Neutrophil (primary cell): ENCODE data around the gene PPP4R3C.
"Not testable (repeated sequence)": the region's sequence is repeated elsewhere in the genome, so short reads cannot be mapped to it uniquely, and the experiment has no call there.

ENCODE experiments used
- H3K27ac ChIP-seq: fragments of 200-600 bp; sonication (generic); 2 replicates; pipeline ENCODE4 v1.5.1; 2016; ENCODE audit warnings: mild to moderate bottlenecking, moderate library complexity
- H3K27me3 ChIP-seq: fragments of 200-600 bp; sonication (generic); 2 replicates; pipeline ENCODE4 v1.6.0; 2016; ENCODE audit warnings: mild to moderate bottlenecking
- H3K36me3 ChIP-seq: fragments of 200-600 bp; sonication (generic); 2 replicates; pipeline ENCODE4 v1.5.1; 2017
- H3K4me1 ChIP-seq, 2 experiments: fragments of 200-600 bp in 1 of 2; sonication (generic) in 1 of 2; 1 replicate in 1 of 2; 2 replicates in 1 of 2; pipeline versions ENCODE4 v1.5.1 to v1.6.1; 2013 to 2016; ENCODE audit warnings: low read depth in 1 of 2, low read length in 1 of 2, mild to moderate bottlenecking in 1 of 2, moderate library complexity in 1 of 2; ENCODE audit not compliant: control insufficient read depth in 1 of 2, insufficient read depth in 1 of 2
- H3K4me3 ChIP-seq, 2 experiments: fragments of 200-600 bp in 1 of 2; sonication (generic) in 1 of 2; 1 replicate in 1 of 2; 2 replicates in 1 of 2; pipeline ENCODE4 v1.5.1; 2013 to 2016; ENCODE audit warnings: low read depth in 1 of 2, low read length in 1 of 2, mild to moderate bottlenecking in 1 of 2, moderate library complexity in 1 of 2
- H3K9me3 ChIP-seq: fragments of 200-600 bp; sonication (generic); 2 replicates; pipeline ENCODE4 v1.5.1; 2016
- TF ChIP-seq, protein P1 (sequence below): fragments of 200-600 bp; sonication (generic); IDR thresholded peaks from 2 replicates; pipeline ENCODE4 v1.5.1; 2016; ENCODE audit warnings: antibody characterized with exemption

PPP4R3C gene

GRCh38 chrX:27463187-27463586 lies at the start of gene PPP4R3C:
TSS of gene PPP4R3C (minus strand) at chrX:27463341. CDS start at chrX:27463296, 45 bp downstream.
- no peaks in the 10 kb centered on the region for H3K27me3 ChIP-seq
- no peak within 1 kb of the TSS for H3K4me3 ChIP-seq

GRCh38 chrX:27491397-27491796 lies 28.3 kb upstream of the PPP4R3C start:
- Histone ChIP-seq H3K27ac (no peak overlapping the region), H3K27me3 (no peaks in the 10 kb centered on the region), H3K4me3 (no peak overlapping the region), H3K9me3 (no peaks in the 10 kb centered on the region), H3K4me1 (no peaks in the 10 kb centered on the region), H3K36me3 (no peaks in the 10 kb centered on the region)
- TF ChIP-seq, protein P1, sequence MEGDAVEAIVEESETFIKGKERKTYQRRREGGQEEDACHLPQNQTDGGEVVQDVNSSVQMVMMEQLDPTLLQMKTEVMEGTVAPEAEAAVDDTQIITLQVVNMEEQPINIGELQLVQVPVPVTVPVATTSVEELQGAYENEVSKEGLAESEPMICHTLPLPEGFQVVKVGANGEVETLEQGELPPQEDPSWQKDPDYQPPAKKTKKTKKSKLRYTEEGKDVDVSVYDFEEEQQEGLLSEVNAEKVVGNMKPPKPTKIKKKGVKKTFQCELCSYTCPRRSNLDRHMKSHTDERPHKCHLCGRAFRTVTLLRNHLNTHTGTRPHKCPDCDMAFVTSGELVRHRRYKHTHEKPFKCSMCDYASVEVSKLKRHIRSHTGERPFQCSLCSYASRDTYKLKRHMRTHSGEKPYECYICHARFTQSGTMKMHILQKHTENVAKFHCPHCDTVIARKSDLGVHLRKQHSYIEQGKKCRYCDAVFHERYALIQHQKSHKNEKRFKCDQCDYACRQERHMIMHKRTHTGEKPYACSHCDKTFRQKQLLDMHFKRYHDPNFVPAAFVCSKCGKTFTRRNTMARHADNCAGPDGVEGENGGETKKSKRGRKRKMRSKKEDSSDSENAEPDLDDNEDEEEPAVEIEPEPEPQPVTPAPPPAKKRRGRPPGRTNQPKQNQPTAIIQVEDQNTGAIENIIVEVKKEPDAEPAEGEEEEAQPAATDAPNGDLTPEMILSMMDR, result no peak

More at GRCh38 chrX:27463187-27463586, at the start of gene PPP4R3C:
- no peaks in the 10 kb centered on the region for H3K4me1 ChIP-seq
- no peak within 1 kb of the TSS for H3K27ac ChIP-seq
- TF ChIP-seq, protein P1, result no peak
- H3K36me3 ChIP-seq, result no peaks in the 10 kb centered on the region
- H3K9me3 ChIP-seq, result no peaks in the 10 kb centered on the region

GRCh38 chrX:27466051-27466450 lies 2.9 kb upstream of the PPP4R3C start:
- H3K9me3 ChIP-seq, result no peaks in the 10 kb centered on the region
- H3K27me3 ChIP-seq, result no peaks in the 10 kb centered on the region
- no peak overlapping the region for H3K4me3 ChIP-seq
- H3K27ac ChIP-seq, result no peak overlapping the region
- H3K4me1 ChIP-seq, result no peaks in the 10 kb centered on the region
- H3K36me3 ChIP-seq, result no peaks in the 10 kb centered on the region
- TF ChIP-seq, protein P1, result no peak

DNA sequence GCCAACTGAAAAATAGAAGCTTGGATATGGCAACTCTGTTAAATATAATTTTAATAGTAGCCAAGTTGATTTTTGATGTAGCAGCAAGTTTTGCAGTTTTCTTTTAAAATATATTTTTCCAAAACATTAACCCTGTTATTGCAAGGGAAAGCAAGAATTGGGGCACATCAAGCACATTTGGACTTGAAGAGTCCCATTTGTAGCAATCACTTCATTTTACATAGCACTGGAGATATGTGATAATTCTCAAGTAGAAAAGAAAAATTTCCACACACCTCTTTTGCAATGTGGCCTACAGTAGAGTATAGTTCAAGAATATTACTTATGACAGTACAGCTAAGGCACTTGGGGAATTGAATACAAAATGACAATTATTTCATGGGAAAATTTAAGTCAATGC lies 1.9 kb upstream of the PPP4R3C start:
- no peaks in the 10 kb centered on the region for H3K9me3 ChIP-seq
- TF ChIP-seq, protein P1, result no peak
- H3K4me1 ChIP-seq, result no peaks in the 10 kb centered on the region

GRCh38 chrX:27459129-27459528 lies 4.0 kb downstream of the PPP4R3C start:
- H3K27me3 ChIP-seq, H3K36me3 ChIP-seq, H3K4me1 ChIP-seq, H3K27ac ChIP-seq, H3K4me3 ChIP-seq, H3K9me3 ChIP-seq: not testable (repeated sequence)

More for the DNA sequence above, 1.9 kb upstream of the PPP4R3C start:
- Histone ChIP-seq H3K4me3 (no peak overlapping the region), H3K27me3 (no peaks in the 10 kb centered on the region), H3K27ac (no peak overlapping the region), H3K36me3 (no peaks in the 10 kb centered on the region)

DNA sequence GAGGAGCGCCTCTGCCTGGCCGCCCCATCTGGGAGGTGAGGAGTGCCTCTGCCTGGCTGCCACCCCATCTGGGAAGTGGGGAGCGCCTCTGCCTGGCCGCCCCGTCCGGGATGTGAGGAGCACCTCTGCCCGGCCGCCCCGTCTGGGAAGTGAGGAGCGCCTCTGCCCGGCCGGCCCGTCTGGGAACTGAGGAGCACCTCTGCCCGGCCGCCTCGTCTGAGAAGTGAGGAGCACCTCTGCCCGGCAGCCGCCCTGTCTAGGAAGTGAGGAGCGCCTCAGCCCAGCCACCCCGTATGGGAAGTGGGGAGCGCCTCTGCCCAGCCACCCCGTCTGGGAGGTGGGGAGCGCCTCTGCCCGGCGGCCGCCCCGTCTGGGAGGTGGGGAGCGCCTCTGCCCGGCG lies 4.6 kb downstream of the PPP4R3C start:
- H3K27ac ChIP-seq, H3K4me3 ChIP-seq, H3K9me3 ChIP-seq, H3K36me3 ChIP-seq, H3K4me1 ChIP-seq, H3K27me3 ChIP-seq: not testable (repeated sequence)

DNA sequence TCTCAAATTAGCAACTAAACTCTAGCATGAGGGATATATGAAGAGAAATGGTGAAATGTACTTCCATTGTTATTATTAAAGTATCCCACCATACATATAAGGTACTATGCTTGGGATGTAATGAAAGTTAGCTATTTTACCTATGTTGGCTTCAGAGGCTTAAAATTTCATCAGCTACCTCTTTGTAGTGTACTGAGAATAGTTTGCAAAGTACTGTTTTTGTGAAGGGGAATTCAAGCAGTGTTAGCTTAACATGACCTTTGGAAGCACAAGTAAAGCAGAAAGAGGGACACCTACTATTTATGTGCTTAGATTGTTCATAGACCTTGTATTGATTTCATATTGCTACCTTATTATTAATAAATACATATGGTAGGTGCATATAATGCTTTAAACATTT lies 11.8 kb downstream of the PPP4R3C start:
- Histone ChIP-seq H3K36me3 (no peaks in the 10 kb centered on the region), H3K27me3 (no peaks in the 10 kb centered on the region), H3K27ac (no peak overlapping the region), H3K4me3 (no peak overlapping the region), H3K9me3 (no peaks in the 10 kb centered on the region), H3K4me1 (no peaks in the 10 kb centered on the region)
- TF ChIP-seq, protein P1, result no peak
